H1 (cell line): Measurements from ENCODE around the gene CTAG2. TPM values are rescaled to one million over a fixed set of nuclear protein-coding genes. Genes with fewer than 3 reads are reported as not detected.

Source experiments
- CTCF ChIA-PET: fragments of 300-600 bp; sonication (Branson Sonifier 250); formaldehyde crosslinking; loops from one replicate; lab custom pipeline; 2021; ENCODE audit not compliant: partially characterized antibody; lab: Charles Lee
- POLR2A ChIA-PET: fragments of 300-600 bp; sonication (Branson Sonifier 250); formaldehyde crosslinking; loops from one replicate; lab custom pipeline; 2021; ENCODE audit warnings: inconsistent platforms; ENCODE audit not compliant: partially characterized antibody; lab: Charles Lee
- DNase-seq, 2 experiments: peaks; one replicate each; pipeline versions ENCODE4 v3.0.0 to v3.0.0-alpha.2; 2010 to 2022; ENCODE audit warnings: low spot score in 2 of 2, low read depth in 1 of 2, mixed read lengths in 1 of 2
- FAIRE-seq: peaks from 2 replicates; lab custom pipeline; 2011; peaks lifted over from hg19 to GRCh38; lab: Jason Lieb, UNC
- H2AFZ ChIP-seq: 2 replicates; pipeline ENCODE4 v1.8.1; 2012; ENCODE audit warnings: low read length, inconsistent platforms
- H2AK5ac ChIP-seq: 2 replicates; pipeline ENCODE4 v1.6.1; 2013; ENCODE audit warnings: low read depth, low read length
- H2BK120ac ChIP-seq: replicated peaks from 2 replicates; pipeline ENCODE3; 2013; ENCODE audit warnings: low read depth, low read length, inconsistent platforms
- H2BK12ac ChIP-seq: 2 replicates; pipeline ENCODE4 v1.6.1; 2013; ENCODE audit warnings: low read depth, low read length
- H2BK15ac ChIP-seq: 2 replicates; pipeline ENCODE4 v1.6.1; 2013; ENCODE audit warnings: low read length
- H2BK20ac ChIP-seq: 2 replicates; pipeline ENCODE4 v1.6.1; 2013; ENCODE audit warnings: low read length
- H2BK5ac ChIP-seq: 2 replicates; pipeline ENCODE4 v1.6.1; 2013; ENCODE audit warnings: low read depth, low read length
- H3K14ac ChIP-seq: 2 replicates; pipeline ENCODE4 v1.6.1; 2013; ENCODE audit warnings: inconsistent platforms; ENCODE audit not compliant: insufficient read length
- H3K18ac ChIP-seq: 2 replicates; pipeline ENCODE4 v1.6.1; 2013; ENCODE audit warnings: low read length; ENCODE audit errors: extremely low read depth
- H3K23ac ChIP-seq: 2 replicates; pipeline ENCODE4 v1.6.1; 2013; ENCODE audit warnings: inconsistent platforms; ENCODE audit not compliant: insufficient read length
- H3K23me2 ChIP-seq: 2 replicates; pipeline ENCODE4 v1.6.1; 2013; ENCODE audit warnings: low read depth, low read length
- H3K27ac ChIP-seq: 2 replicates; pipeline ENCODE4 v1.6.1; 2011; ENCODE audit warnings: low read depth, low read length, inconsistent platforms
- H3K27me3 ChIP-seq, 4 experiments: replicated peaks in 1 of 4; 1 replicate in 1 of 4; 2 replicates in 3 of 4; pipeline versions ENCODE4 v1.6.1 to v1.8.1; 2011 to 2013; ENCODE audit warnings: low read length in 3 of 4, mild to moderate bottlenecking in 3 of 4, inconsistent platforms in 2 of 4, mixed read lengths in 2 of 4, moderate library complexity in 1 of 4; ENCODE audit not compliant: control insufficient read depth in 3 of 4, insufficient read depth in 3 of 4; ENCODE audit errors: extremely low read depth in 1 of 4
- H3K36me3 ChIP-seq, 4 experiments: 2 replicates each; pipeline versions ENCODE4 v1.6.1 to v1.8.1; 2011 to 2013; ENCODE audit warnings: mild to moderate bottlenecking in 4 of 4, low read length in 3 of 4, moderate library complexity in 2 of 4, control low read depth in 1 of 4, inconsistent platforms in 1 of 4; ENCODE audit not compliant: insufficient read depth in 4 of 4, control insufficient read depth in 2 of 4
- H3K4ac ChIP-seq: replicated peaks from 2 replicates; pipeline ENCODE3; 2013; ENCODE audit warnings: low read length, low read depth, mixed read lengths, inconsistent platforms; ENCODE audit not compliant: insufficient read length
- H3K4me1 ChIP-seq, 4 experiments: replicated peaks in 1 of 4; 1 replicate in 1 of 4; 2 replicates in 3 of 4; pipeline versions ENCODE4 v1.6.1 to v1.8.1; 2011 to 2013; ENCODE audit warnings: low read length in 3 of 4, inconsistent platforms in 2 of 4, mixed read lengths in 1 of 4; ENCODE audit not compliant: insufficient read depth in 4 of 4, control insufficient read depth in 3 of 4
- H3K4me2 ChIP-seq, 2 experiments: 2 replicates each; pipeline versions ENCODE4 v1.6.1 to v1.8.1; 2011 to 2013; ENCODE audit warnings: low read depth in 2 of 2, low read length in 2 of 2, control low read depth in 1 of 2, inconsistent platforms in 1 of 2, mild to moderate bottlenecking in 1 of 2; ENCODE audit not compliant: insufficient read depth in 1 of 2
- H3K4me3 ChIP-seq, 4 experiments: fragments of 200-600, 300-600 bp in 1 of 4; sonication (generic), shearing (Covaris generic), sonication (Bioruptor Twin) in 1 of 4; 2 replicates each; pipeline versions ENCODE4 v1.5.1 to v1.8.1; 2011 to 2016; ENCODE audit warnings: low read length in 4 of 4, low read depth in 3 of 4, control low read depth in 2 of 4, inconsistent platforms in 2 of 4, mild to moderate bottlenecking in 2 of 4, mixed read lengths in 1 of 4, moderate library complexity in 1 of 4; ENCODE audit not compliant: insufficient read depth in 2 of 4; ENCODE audit errors: extremely low read depth in 1 of 4
- H3K56ac ChIP-seq: replicated peaks from 2 replicates; pipeline ENCODE3; 2013; ENCODE audit warnings: low read depth, mild to moderate bottlenecking, mixed read lengths, low read length, inconsistent platforms; ENCODE audit not compliant: insufficient read length
- H3K79me1 ChIP-seq: 2 replicates; pipeline ENCODE4 v1.6.1; 2013; ENCODE audit warnings: low read depth, low read length, control low read depth
- H3K79me2 ChIP-seq, 2 experiments: 2 replicates each; pipeline versions ENCODE4 v1.6.1 to v1.8.1; 2012 to 2013; ENCODE audit warnings: low read length in 2 of 2, mild to moderate bottlenecking in 2 of 2, inconsistent platforms in 1 of 2; ENCODE audit not compliant: insufficient read depth in 2 of 2, control insufficient read depth in 1 of 2
- H3K9ac ChIP-seq, 4 experiments: replicated peaks in 1 of 4; 1 replicate in 1 of 4; 2 replicates in 3 of 4; pipeline versions ENCODE4 v1.6.1 to v1.8.1; 2011 to 2013; ENCODE audit warnings: low read depth in 3 of 4, low read length in 3 of 4, control low read depth in 2 of 4, mild to moderate bottlenecking in 2 of 4, moderate library complexity in 2 of 4, inconsistent platforms in 1 of 4; ENCODE audit errors: extremely low read depth in 1 of 4
- H3K9me3 ChIP-seq, 2 experiments: 2 replicates each; pipeline versions ENCODE4 v1.6.1 to v1.8.1; 2012 to 2013; ENCODE audit warnings: mild to moderate bottlenecking in 2 of 2, moderate library complexity in 2 of 2, control low read depth in 1 of 2, inconsistent platforms in 1 of 2, low read depth in 1 of 2, low read length in 1 of 2, mixed read lengths in 1 of 2; ENCODE audit not compliant: insufficient read depth in 2 of 2
- H4K20me1 ChIP-seq, 2 experiments: replicated peaks in 1 of 2; 2 replicates each; pipeline versions ENCODE3 to v1.8.1; 2011 to 2013; ENCODE audit warnings: inconsistent platforms in 2 of 2, low read length in 2 of 2, mild to moderate bottlenecking in 1 of 2; ENCODE audit not compliant: insufficient read depth in 2 of 2, control insufficient read depth in 1 of 2
- H4K5ac ChIP-seq: 2 replicates; pipeline ENCODE4 v1.6.1; 2013; ENCODE audit warnings: low read length, low read depth, mixed read lengths, inconsistent platforms; ENCODE audit not compliant: insufficient read length
- H4K8ac ChIP-seq: 2 replicates; pipeline ENCODE4 v1.8.0; 2013; ENCODE audit warnings: mild to moderate bottlenecking, moderate library complexity, low read length, inconsistent platforms; ENCODE audit not compliant: insufficient read depth; ENCODE audit errors: extremely low read depth
- H4K91ac ChIP-seq: replicated peaks from 2 replicates; pipeline ENCODE3; 2013; ENCODE audit warnings: low read length, mixed read lengths, inconsistent platforms; ENCODE audit not compliant: insufficient read length
- ASH2L ChIP-seq: fragments of 200-600, 300-600 bp; sonication (generic); IDR thresholded peaks from one replicate; pipeline ENCODE4 v1.7.1; 2017; ENCODE audit warnings: low read length
- BCL11A ChIP-seq, 2 experiments: IDR thresholded peaks; one replicate each; pipeline ENCODE4 v1.6.1; 2011; ENCODE audit warnings: low read depth in 2 of 2, low read length in 2 of 2, mild to moderate bottlenecking in 2 of 2
- CHD1 ChIP-seq: IDR thresholded peaks from 2 replicates; pipeline ENCODE4 v1.6.1; 2012; ENCODE audit warnings: low read depth, low read length, improper control_type of control experiment
- FOSL1 ChIP-seq: IDR thresholded peaks from 2 replicates; pipeline ENCODE4 v1.6.1; 2011; ENCODE audit warnings: mild to moderate bottlenecking, low read depth, low read length, moderate library complexity; ENCODE audit not compliant: insufficient read depth
- JUND ChIP-seq: IDR thresholded peaks from 2 replicates; pipeline ENCODE4 v1.6.1; 2011; ENCODE audit warnings: mild to moderate bottlenecking, improper control_type of control experiment, low read length
- KDM1A ChIP-seq: fragments of 200-600, 300-600 bp; sonication (generic); IDR thresholded peaks from 2 replicates; pipeline ENCODE4 v1.7.1; 2016; ENCODE audit warnings: mild to moderate bottlenecking, low read length, borderline replicate concordance
- POLR2A ChIP-seq, 2 experiments: IDR thresholded peaks; 1 replicate in 1 of 2; 2 replicates in 1 of 2; pipeline ENCODE4 v1.6.1; 2011; ENCODE audit warnings: low read depth in 2 of 2, low read length in 2 of 2, mild to moderate bottlenecking in 2 of 2; ENCODE audit errors: control extremely low read depth in 1 of 2
- RXRA ChIP-seq: IDR thresholded peaks from 2 replicates; pipeline ENCODE4 v1.6.1; 2011; ENCODE audit warnings: low read depth, mild to moderate bottlenecking, low read length, moderate library complexity; ENCODE audit not compliant: insufficient read depth
- TAF7 ChIP-seq: optimal IDR thresholded peaks from 2 replicates; pipeline ENCODE3; 2011; ENCODE audit warnings: low read depth, mild to moderate bottlenecking, inconsistent platforms, low read length, moderate library complexity, borderline replicate concordance
- YY1 ChIP-seq: IDR thresholded peaks from 2 replicates; pipeline ENCODE4 v1.6.1; 2011; ENCODE audit warnings: low read depth, mild to moderate bottlenecking, low read length
- WGBS, 2 experiments: shearing (Covaris generic) in 1 of 2; methylation state at CpG; one replicate each; pipeline versions ENCODE4 v1.1.6 to v1.1.7; 2013 to 2015; ENCODE audit warnings: low lambda C conversion rate in 2 of 2, mixed read lengths in 2 of 2, inconsistent platforms in 1 of 2, low coverage in 1 of 2, missing lambda C conversion rate in 1 of 2; ENCODE audit not compliant: insufficient replicate concordance in 2 of 2, insufficient coverage in 1 of 2, insufficient read length in 1 of 2; ENCODE audit errors: extremely low coverage in 1 of 2, missing lambda C conversion rate in 1 of 2; 5-methylcytosine and 5-hydroxymethylcytosine counted together
- polyA plus RNA-seq, 7 experiments: library from polyadenylated mRNA; depleted of rRNA in 3 of 7; stranded (reverse) in 5 of 7; unstranded in 2 of 7; fragments of >200 nt in 5 of 7; fragments of 200-250 nt in 2 of 7; gene quantifications; 1 replicate in 5 of 7; 2 replicates in 1 of 7; 4 replicates in 1 of 7; pipeline versions ENCODE4 v1.2.1 to v1.2.3, GENCODE V29; 2011 to 2013; ENCODE audit warnings: missing spikeins in 2 of 7, mixed read lengths in 2 of 7
- total RNA-seq: library from RNA; stranded (reverse); fragmentation: NEBNext Ultra II Directional; extraction: Animal tissue kit (Norgen Biotek cat#: 25700); gene quantifications from 2 replicates; pipeline ENCODE4 v1.2.1, GENCODE V29; 2021

The CTAG2 gene
- total and polyA plus RNA-seq, 2 of the 8 experiments (the other 6 are each of a cell fraction or from before 2014, with no cell fraction given), result not detected

GRCh38 chrX:154655786-154656185 is 2.4 kb upstream of the CTAG2 start:
- CTCF ChIA-PET, result no interaction called here

More at GRCh38 chrX:154655786-154656185, 2.4 kb upstream of the CTAG2 start:
- no peak for TF ChIP-seq YY1
- no peak for TF ChIP-seq BCL11A (IDR thresholded peaks at IDR 0.05; ENCODE audit: low read depth in 2 of 2, low read length in 2 of 2)
- TF ChIP-seq TAF7, result no peak
- no peak for TF ChIP-seq CHD1
- TF ChIP-seq RXRA, result no peak
- TF ChIP-seq KDM1A, result no peak
- no peak for TF ChIP-seq POLR2A (IDR thresholded peaks at IDR 0.05; ENCODE audit: control extremely low read depth in 1 of 2, low read depth in 2 of 2, low read length in 2 of 2)
- no peak for TF ChIP-seq FOSL1
- no peak for TF ChIP-seq ASH2L
- no peak for TF ChIP-seq JUND
- TF ChIP-seq, all 59 proteins: peak for 0
- DNase-seq, result no peak
- Histone ChIP-seq H3K56ac (no peak overlapping the region), H2BK5ac (no peak overlapping the region), H3K14ac (no peak overlapping the region), H4K8ac (no peak overlapping the region; the same call in 1 of the 2 replicates), H3K4ac (no peak overlapping the region), H2AFZ (no peak overlapping the region), H2BK12ac (no peak overlapping the region), H4K5ac (no peak overlapping the region), H3K27me3 (no peaks in the 10 kb centered on the region), H4K20me1 (no peaks in the 10 kb centered on the region), H2AK5ac (no peak overlapping the region), H3K9ac (no peak overlapping the region), H3K79me1 (no peaks in the 10 kb centered on the region), H4K91ac (no peak overlapping the region), H3K36me3 (no peaks in the 10 kb centered on the region), H3K79me2 (no peaks in the 10 kb centered on the region), H3K4me3 (no peak overlapping the region), H2BK120ac (no peak overlapping the region), H3K4me1 (no peaks in the 10 kb centered on the region), H3K9me3 (no peaks in the 10 kb centered on the region), H3K23me2 (no peaks in the 10 kb centered on the region), H3K18ac (no peak overlapping the region), H3K4me2 (no peak overlapping the region), H3K23ac (no peak overlapping the region), H3K27ac (no peak overlapping the region), H2BK15ac (no peak overlapping the region), H2BK20ac (no peak overlapping the region)
- WGBS, 2 experiments, result 86% methylated on average over 5 of the region's 11 CpGs; no CpG with 5 or more reads in 1 of the 2 experiments
- POLR2A ChIA-PET, result no interaction called here
- FAIRE-seq, result no peak
